Heart left ventricle (tissue), 16 donors: ENCODE measurements around the gene CTNNA1. TPM values are rescaled to one million over a fixed set of nuclear protein-coding genes. Genes with fewer than 3 reads are reported as not detected.

Experiments used
- ATAC-seq, 4 donors: fragments of 200-7000 bp; cut with Tn5 transposase; one replicate each; pipeline ENCODE4 v1.9.1; 2020 to 2022; ENCODE audit warnings: moderate library complexity in 4 of 4, mild to moderate bottlenecking in 3 of 4, moderate number of reproducible peaks in 1 of 4
- DNase-seq, 5 donors: peaks; one replicate each; pipeline ENCODE4 v3.0.0-alpha.2; 2020
- H3K27ac ChIP-seq, 12 donors: fragments of 200-600 bp; sonication (generic) in 4 of 12; one replicate each; pipeline versions ENCODE4 v1.5.0 to v1.8.0; 2016 to 2022; ENCODE audit warnings: mild to moderate bottlenecking in 2 of 12
- H3K27me3 ChIP-seq, 9 donors: fragments of 200-600 bp; sonication (generic) in 2 of 9; one replicate each; pipeline versions ENCODE4 v1.5.1 to v1.8.0; 2016 to 2022; ENCODE audit warnings: mild to moderate bottlenecking in 3 of 9
- H3K36me3 ChIP-seq, 9 donors: fragments of 200-600 bp; sonication (generic) in 2 of 9; one replicate each; pipeline versions ENCODE4 v1.5.0 to v1.8.0; 2018 to 2022; ENCODE audit warnings: mild to moderate bottlenecking in 2 of 9
- H3K4me1 ChIP-seq, 12 donors: fragments of 200-600 bp; sonication (generic) in 4 of 12; one replicate each; pipeline versions ENCODE4 v1.5.0 to v1.8.0; 2016 to 2022; ENCODE audit warnings: mild to moderate bottlenecking in 3 of 12
- H3K4me3 ChIP-seq, 12 donors: fragments of 200-600 bp; sonication (generic) in 4 of 12; one replicate each; pipeline versions ENCODE4 v1.5.0 to v1.8.0; 2017 to 2022; ENCODE audit warnings: mild to moderate bottlenecking in 9 of 12, moderate library complexity in 4 of 12
- H3K9me3 ChIP-seq, 12 donors: fragments of 200-600 bp; sonication (generic) in 4 of 12; one replicate each; pipeline versions ENCODE4 v1.5.0 to v1.8.0; 2016 to 2022; ENCODE audit warnings: mild to moderate bottlenecking in 1 of 12
- POLR2A ChIP-seq, 2 donors: fragments of 450-650 bp; IDR thresholded peaks; one replicate each; pipeline ENCODE4 v1.6.1; 2017; ENCODE audit warnings: antibody characterized with exemption in 2 of 2, mild to moderate bottlenecking in 2 of 2, moderate library complexity in 2 of 2
- WGBS, 4 donors: extraction: QIAGEN DNeasy Blood & Tissue Kit in 2 of 4; methylation state at CpG; one replicate each; pipeline versions ENCODE4 v1.1.5 to v1.1.7; 2013 to 2018; 5-methylcytosine and 5-hydroxymethylcytosine counted together
- intact Hi-C, 10 donors: fragments of 100-400 bp; cut with DNase I; formaldehyde crosslinking; loops; one replicate each; pipeline versions ENCODE4 v1.11.1 to v1.14.2; 2022
- polyA plus RNA-seq, 2 donors: library from polyadenylated mRNA; stranded (reverse); fragments of 200-250 nt; gene quantifications; one replicate each; pipeline ENCODE4 v1.2.3, GENCODE V29; 2013
- total RNA-seq, 9 donors: library from RNA; depleted of rRNA in 2 of 9; stranded (reverse); fragments of >200 nt in 2 of 9; fragmentation: NEBNext Ultra II Directional in 3 of 9; extraction: Animal tissue kit (Norgen Biotek cat#: 25700) in 3 of 9; gene quantifications; one replicate each; pipeline versions ENCODE4 v1.1.0 to v1.2.4, GENCODE V29; 2016 to 2023
- TF ChIP-seq, protein P1 (sequence below), 12 donors: fragments of 200-600 bp; sonication (generic) in 4 of 12; IDR thresholded peaks; one replicate each; pipeline versions ENCODE4 v1.5.0 to v1.8.0; 2018 to 2022; ENCODE audit warnings: antibody characterized with exemption in 12 of 12, mild to moderate bottlenecking in 5 of 12
- donor health status: ischemic (EF 13 %, LVEDD 7.1; RV severe dilation, severe dysfunction).
- donor health status: healthy with polysubstance abuse.
- donor health status: DM: no; HTN: yes; CAD: no.
- donor health status: DM: no; HTN: no; CAD: no.
- donor health status: ischemic (EF 25% LVEDD 6.9; RV normal size, moderate dysfunction).
- donor health status: ischemic (EF 25% LVEDD 5.7; RV mildly dilated, moderate dysfunction).
- donor health status: healthy.
- donor health status: DM: yes; HTN: yes; CAD: no.
- donor health status: ischemic (EF 35%, LVEDD 5.7; RV mildly dilated, moderate dysfunction).
- donor health status: nonischemic (EF 11% LVEDD 7.7; RV severe dilation, severe dysfunction).
- donor health status: DM: yes; HTN: yes; CAD: no.
- donor health status: PGD.
- donor health status: ischemic (EF 29% LVEDD 5.4; RV normal size, mild dysfunction).
- donor health status: nonischemic (EF 23%, LVEDD 6.1; RV moderate dilation, normal function).

Gene CTNNA1
- total and polyA plus RNA-seq, 11 donors, result 140 to 460 (median 399) TPM

GRCh38 chr5:138954257-138955012 is 201.2 kb downstream of the CTNNA1 start:
- peak in 2 of 4 donors; percentile 10 to 40 for ATAC-seq
- Histone ChIP-seq H3K4me1 (peaks cover 21 to 68% (median 52%) of the 10 kb centered on the region in 12 donors), H3K27me3 (no peaks in the 10 kb centered on the region), H3K4me3 (no peak overlapping the region), H3K9me3 (no peaks in the 10 kb centered on the region), H3K36me3 (no peaks in the 10 kb centered on the region), H3K27ac (peak overlapping the region; percentile 51 to 92 (median 84))
- peak in 1 of 5 donors; percentile 25 for DNase-seq
- intact Hi-C loops, result loop anchor here in 1 of 10 donors (10.0 kb wide), 1 partner anchor 190 kb away; no protein-coding TSS in a partner anchor
- 70 to 81% (median 73%) methylated on average over 4 of the region's 4 CpGs for WGBS, 4 donors
- TF ChIP-seq, protein P1, sequence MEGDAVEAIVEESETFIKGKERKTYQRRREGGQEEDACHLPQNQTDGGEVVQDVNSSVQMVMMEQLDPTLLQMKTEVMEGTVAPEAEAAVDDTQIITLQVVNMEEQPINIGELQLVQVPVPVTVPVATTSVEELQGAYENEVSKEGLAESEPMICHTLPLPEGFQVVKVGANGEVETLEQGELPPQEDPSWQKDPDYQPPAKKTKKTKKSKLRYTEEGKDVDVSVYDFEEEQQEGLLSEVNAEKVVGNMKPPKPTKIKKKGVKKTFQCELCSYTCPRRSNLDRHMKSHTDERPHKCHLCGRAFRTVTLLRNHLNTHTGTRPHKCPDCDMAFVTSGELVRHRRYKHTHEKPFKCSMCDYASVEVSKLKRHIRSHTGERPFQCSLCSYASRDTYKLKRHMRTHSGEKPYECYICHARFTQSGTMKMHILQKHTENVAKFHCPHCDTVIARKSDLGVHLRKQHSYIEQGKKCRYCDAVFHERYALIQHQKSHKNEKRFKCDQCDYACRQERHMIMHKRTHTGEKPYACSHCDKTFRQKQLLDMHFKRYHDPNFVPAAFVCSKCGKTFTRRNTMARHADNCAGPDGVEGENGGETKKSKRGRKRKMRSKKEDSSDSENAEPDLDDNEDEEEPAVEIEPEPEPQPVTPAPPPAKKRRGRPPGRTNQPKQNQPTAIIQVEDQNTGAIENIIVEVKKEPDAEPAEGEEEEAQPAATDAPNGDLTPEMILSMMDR (IDR thresholded peaks at IDR 0.05), result no peak
- no peak for TF ChIP-seq POLR2A (IDR thresholded peaks at IDR 0.05)

DNA sequence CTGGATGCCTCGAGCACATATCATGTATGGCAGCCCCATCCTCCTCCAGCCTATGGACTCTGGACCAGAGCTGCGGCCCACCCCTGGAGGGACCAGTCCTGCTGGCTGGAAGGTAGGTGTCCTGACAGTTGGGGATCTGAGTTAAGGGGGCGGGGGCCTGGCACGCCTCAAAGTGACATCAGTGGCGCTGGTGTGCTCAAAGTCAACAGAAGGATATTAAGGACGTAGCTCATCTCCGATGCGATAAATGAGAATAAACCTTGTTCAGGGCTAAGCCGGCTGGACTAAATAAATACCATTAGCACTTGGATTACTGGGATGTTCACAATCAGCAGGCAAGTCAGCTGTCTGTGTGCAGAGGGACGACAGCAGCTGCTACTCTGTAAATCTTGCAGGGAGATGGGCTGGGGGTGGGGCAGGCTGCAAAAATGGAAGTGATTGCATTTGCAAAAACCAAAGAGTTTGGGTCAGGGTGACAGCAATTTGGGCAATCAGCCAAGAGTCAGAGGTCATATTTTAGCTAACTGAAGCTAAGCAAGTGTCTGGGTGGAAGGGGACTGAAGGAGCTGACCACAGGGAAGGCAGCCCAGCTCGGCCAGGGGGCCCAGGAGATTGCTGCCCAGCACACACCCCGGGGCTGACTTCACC is 201.9 kb downstream of the CTNNA1 start:
- intact Hi-C loops, result loop anchor here in 1 of 10 donors (10.0 kb wide), 1 partner anchor 190 kb away; no protein-coding TSS in a partner anchor

GRCh38 chr5:138955671-138956295 is 202.6 kb downstream of the CTNNA1 start:
- ATAC-seq, result no peak
- TF ChIP-seq, protein P1 (IDR thresholded peaks at IDR 0.05), result no peak
- no peak for TF ChIP-seq POLR2A (IDR thresholded peaks at IDR 0.05)
- DNase-seq, result no peak
- no peaks in the 10 kb centered on the region for H3K9me3 ChIP-seq
- peak overlapping the region in 9 of 12 donors; percentile 32 to 92 (median 84) for H3K27ac ChIP-seq
- peaks cover 21 to 59% (median 46%) of the 10 kb centered on the region in 12 donors for H3K4me1 ChIP-seq
- H3K36me3 ChIP-seq, result no peaks in the 10 kb centered on the region
- H3K27me3 ChIP-seq, result no peaks in the 10 kb centered on the region
- intact Hi-C loops, result loop anchor here in 1 of 10 donors (10.0 kb wide), 1 partner anchor 189 kb away; no protein-coding TSS in a partner anchor
- H3K4me3 ChIP-seq, result no peak overlapping the region
- 77 to 87% (median 84%) methylated on average over 9 of the region's 9 CpGs for WGBS, 4 donors

More for the DNA sequence above, 201.9 kb downstream of the CTNNA1 start:
- no peaks in the 10 kb centered on the region for H3K27me3 ChIP-seq
- DNase-seq (peak in 4 of 5 donors; percentile 54 to 81 (median 60)), ATAC-seq (peak in 1 of 4 donors; percentile 0)
- H3K27ac ChIP-seq, result peak overlapping the region in 10 of 12 donors; percentile 57 to 92 (median 84)
- WGBS, 4 donors, result 50 to 52% (median 50%) methylated on average over 11 to 12 of the region's 12 CpGs
- H3K4me1 ChIP-seq, result peaks cover 21 to 62% (median 48%) of the 10 kb centered on the region in 12 donors
- H3K36me3 ChIP-seq, result no peaks in the 10 kb centered on the region
- H3K9me3 ChIP-seq, result no peaks in the 10 kb centered on the region
- no peak for TF ChIP-seq POLR2A (IDR thresholded peaks at IDR 0.05)
- TF ChIP-seq, protein P1 (IDR thresholded peaks at IDR 0.05), result no peak
- H3K4me3 ChIP-seq, result no peak overlapping the region
